DOHH2 (cell line): ENCODE results near the gene ADD3.

Experiments used
- CTCF ChIP-seq: fragments of 200-600 bp; sonication (generic); IDR thresholded peaks from one replicate; pipeline ENCODE4 v1.5.1; 2014; ENCODE audit warnings: antibody characterized with exemption, mild to moderate bottlenecking, low read depth, low read length; ENCODE audit not compliant: poor library complexity, severe bottlenecking
- EZH2phosphoT487 ChIP-seq: fragments of 200-600 bp; sonication (generic); IDR thresholded peaks from 2 replicates; pipeline ENCODE4 v1.6.1; 2017; ENCODE audit warnings: borderline replicate concordance, mild to moderate bottlenecking, antibody characterized with exemption, low read length, moderate library complexity, mixed read lengths

DNA sequence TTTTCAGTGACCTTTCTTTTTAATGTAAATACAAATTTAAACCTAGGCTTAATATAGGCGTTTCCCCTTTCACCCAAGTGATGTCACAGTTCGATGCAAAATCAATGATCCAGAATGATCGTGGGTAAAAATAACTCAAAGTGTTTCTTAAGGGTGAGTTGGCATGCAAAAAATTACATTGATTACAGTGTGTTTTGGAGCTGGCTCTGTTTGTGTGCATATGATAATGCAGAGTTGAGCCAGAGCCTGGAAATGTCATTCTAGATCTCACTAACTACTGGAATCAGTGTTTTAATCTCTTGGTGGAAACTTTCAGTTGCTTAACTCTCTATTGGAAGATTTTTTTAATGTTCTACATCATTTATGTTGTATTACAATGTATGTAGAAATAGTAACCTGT is 127.1 kb downstream of the ADD3 start:
- TF ChIP-seq CTCF: no peak
- no peak for TF ChIP-seq EZH2phosphoT487
